HepG2 (cell line): Measurements from ENCODE around the gene PADI1.

Source experiments
- ARID2 ChIP-seq: sonication (generic); formaldehyde crosslinking; IDR thresholded peaks from 2 replicates; pipeline ENCODE4 v1.8.1; 2022; ENCODE audit warnings: mild to moderate bottlenecking, missing genetic modification reagents, borderline replicate concordance
- CHD2 ChIP-seq: IDR thresholded peaks from 2 replicates; pipeline ENCODE4 v1.6.1; 2011; ENCODE audit warnings: low read depth, low read length, improper control_type of control experiment
- CHD4 ChIP-seq: fragments of 200-600 bp; sonication (generic); IDR thresholded peaks from 2 replicates; pipeline ENCODE4 v1.7.0; 2017; ENCODE audit warnings: mild to moderate bottlenecking, low read length, borderline replicate concordance
- POLR2A ChIP-seq, 2 experiments: IDR thresholded peaks; 2 replicates each; pipeline ENCODE4 v1.6.1; 2011; ENCODE audit warnings: low read depth in 2 of 2, low read length in 2 of 2, mild to moderate bottlenecking in 1 of 2, moderate library complexity in 1 of 2; ENCODE audit not compliant: insufficient read depth in 1 of 2
- SRSF9 ChIP-seq: fragments of 200-400 bp; formaldehyde crosslinking; IDR thresholded peaks from 2 replicates; pipeline ENCODE4 v1.6.1; 2018; ENCODE audit warnings: borderline replicate concordance, mild to moderate bottlenecking, low read depth, low read length; ENCODE audit not compliant: insufficient read depth, poor library complexity, severe bottlenecking
- ZFP1 ChIP-seq: IDR thresholded peaks from 2 replicates; pipeline ENCODE4 v1.6.1; 2016
- ZNF253 ChIP-seq: sonication (generic); formaldehyde crosslinking; IDR thresholded peaks from 2 replicates; pipeline ENCODE4 v1.8.0; 2022; ENCODE audit warnings: mild to moderate bottlenecking, missing genetic modification reagents, borderline replicate concordance
- TF ChIP-seq, protein P1 (sequence below): sonication (generic); formaldehyde crosslinking; IDR thresholded peaks from 2 replicates; pipeline ENCODE4 v1.5.0; 2020; ENCODE audit warnings: missing genetic modification reagents, mild to moderate bottlenecking, borderline replicate concordance
- TF ChIP-seq, protein P2 (sequence below): sonication (generic); formaldehyde crosslinking; IDR thresholded peaks from 2 replicates; pipeline ENCODE4 v1.5.0; 2020; ENCODE audit warnings: mild to moderate bottlenecking, missing genetic modification reagents, moderate library complexity
- TF ChIP-seq, protein P3 (sequence below): sonication (generic); formaldehyde crosslinking; IDR thresholded peaks from 2 replicates; pipeline ENCODE4 v1.8.0; 2022; ENCODE audit warnings: mild to moderate bottlenecking, missing genetic modification reagents
- TF ChIP-seq, protein P4 (sequence below): sonication (generic); formaldehyde crosslinking; IDR thresholded peaks from 2 replicates; pipeline ENCODE4; 2020; ENCODE audit warnings: missing genetic modification reagents, mild to moderate bottlenecking, borderline replicate concordance

DNA sequence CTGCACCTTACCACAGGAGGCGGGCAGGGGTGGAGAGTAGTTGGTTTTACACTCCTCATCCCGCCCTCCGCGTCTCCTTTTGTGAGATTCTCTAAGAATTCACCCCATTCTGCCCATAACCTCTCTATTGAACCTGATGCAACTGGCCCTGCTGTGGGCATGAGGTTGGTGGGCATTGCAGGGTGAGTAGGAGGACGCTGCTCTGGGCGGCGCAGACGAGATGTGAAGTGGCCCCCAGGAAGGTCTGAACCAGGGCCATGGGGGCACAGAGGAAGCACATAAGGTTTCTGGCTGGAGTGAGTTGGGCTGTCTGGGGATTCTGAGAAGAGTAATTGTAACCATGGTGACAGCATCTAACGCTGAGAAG is 8.8 kb downstream of the PADI1 start:
- TF ChIP-seq, protein P1, sequence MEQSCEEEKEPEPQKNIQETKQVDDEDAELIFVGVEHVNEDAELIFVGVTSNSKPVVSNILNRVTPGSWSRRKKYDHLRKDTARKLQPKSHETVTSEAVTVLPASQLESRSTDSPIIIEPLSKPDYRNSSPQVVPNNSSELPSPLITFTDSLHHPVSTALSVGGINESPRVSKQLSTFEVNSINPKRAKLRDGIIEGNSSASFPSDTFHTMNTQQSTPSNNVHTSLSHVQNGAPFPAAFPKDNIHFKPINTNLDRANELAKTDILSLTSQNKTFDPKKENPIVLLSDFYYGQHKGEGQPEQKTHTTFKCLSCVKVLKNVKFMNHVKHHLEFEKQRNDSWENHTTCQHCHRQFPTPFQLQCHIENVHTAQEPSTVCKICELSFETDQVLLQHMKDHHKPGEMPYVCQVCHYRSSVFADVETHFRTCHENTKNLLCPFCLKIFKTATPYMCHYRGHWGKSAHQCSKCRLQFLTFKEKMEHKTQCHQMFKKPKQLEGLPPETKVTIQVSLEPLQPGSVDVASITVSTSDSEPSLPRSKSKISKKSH (CRISPR knock-in tag), result no peak
- no peak for TF ChIP-seq CHD2
- TF ChIP-seq CHD4, result no peak
- TF ChIP-seq, protein P2, sequence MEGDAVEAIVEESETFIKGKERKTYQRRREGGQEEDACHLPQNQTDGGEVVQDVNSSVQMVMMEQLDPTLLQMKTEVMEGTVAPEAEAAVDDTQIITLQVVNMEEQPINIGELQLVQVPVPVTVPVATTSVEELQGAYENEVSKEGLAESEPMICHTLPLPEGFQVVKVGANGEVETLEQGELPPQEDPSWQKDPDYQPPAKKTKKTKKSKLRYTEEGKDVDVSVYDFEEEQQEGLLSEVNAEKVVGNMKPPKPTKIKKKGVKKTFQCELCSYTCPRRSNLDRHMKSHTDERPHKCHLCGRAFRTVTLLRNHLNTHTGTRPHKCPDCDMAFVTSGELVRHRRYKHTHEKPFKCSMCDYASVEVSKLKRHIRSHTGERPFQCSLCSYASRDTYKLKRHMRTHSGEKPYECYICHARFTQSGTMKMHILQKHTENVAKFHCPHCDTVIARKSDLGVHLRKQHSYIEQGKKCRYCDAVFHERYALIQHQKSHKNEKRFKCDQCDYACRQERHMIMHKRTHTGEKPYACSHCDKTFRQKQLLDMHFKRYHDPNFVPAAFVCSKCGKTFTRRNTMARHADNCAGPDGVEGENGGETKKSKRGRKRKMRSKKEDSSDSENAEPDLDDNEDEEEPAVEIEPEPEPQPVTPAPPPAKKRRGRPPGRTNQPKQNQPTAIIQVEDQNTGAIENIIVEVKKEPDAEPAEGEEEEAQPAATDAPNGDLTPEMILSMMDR (CRISPR knock-in tag), result no peak
- no peak for TF ChIP-seq ZFP1 (CRISPR knock-in tag)
- TF ChIP-seq POLR2A (IDR thresholded peaks at IDR 0.05; ENCODE audit: insufficient read depth in 1 of 2, low read depth in 2 of 2, low read length in 2 of 2), result no peak
- TF ChIP-seq, protein P3, sequence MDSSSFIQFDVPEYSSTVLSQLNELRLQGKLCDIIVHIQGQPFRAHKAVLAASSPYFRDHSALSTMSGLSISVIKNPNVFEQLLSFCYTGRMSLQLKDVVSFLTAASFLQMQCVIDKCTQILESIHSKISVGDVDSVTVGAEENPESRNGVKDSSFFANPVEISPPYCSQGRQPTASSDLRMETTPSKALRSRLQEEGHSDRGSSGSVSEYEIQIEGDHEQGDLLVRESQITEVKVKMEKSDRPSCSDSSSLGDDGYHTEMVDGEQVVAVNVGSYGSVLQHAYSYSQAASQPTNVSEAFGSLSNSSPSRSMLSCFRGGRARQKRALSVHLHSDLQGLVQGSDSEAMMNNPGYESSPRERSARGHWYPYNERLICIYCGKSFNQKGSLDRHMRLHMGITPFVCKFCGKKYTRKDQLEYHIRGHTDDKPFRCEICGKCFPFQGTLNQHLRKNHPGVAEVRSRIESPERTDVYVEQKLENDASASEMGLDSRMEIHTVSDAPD (CRISPR knock-in tag), result no peak
- no peak for TF ChIP-seq ZNF253 (CRISPR knock-in tag)
- TF ChIP-seq SRSF9, result no peak
- TF ChIP-seq, protein P4, sequence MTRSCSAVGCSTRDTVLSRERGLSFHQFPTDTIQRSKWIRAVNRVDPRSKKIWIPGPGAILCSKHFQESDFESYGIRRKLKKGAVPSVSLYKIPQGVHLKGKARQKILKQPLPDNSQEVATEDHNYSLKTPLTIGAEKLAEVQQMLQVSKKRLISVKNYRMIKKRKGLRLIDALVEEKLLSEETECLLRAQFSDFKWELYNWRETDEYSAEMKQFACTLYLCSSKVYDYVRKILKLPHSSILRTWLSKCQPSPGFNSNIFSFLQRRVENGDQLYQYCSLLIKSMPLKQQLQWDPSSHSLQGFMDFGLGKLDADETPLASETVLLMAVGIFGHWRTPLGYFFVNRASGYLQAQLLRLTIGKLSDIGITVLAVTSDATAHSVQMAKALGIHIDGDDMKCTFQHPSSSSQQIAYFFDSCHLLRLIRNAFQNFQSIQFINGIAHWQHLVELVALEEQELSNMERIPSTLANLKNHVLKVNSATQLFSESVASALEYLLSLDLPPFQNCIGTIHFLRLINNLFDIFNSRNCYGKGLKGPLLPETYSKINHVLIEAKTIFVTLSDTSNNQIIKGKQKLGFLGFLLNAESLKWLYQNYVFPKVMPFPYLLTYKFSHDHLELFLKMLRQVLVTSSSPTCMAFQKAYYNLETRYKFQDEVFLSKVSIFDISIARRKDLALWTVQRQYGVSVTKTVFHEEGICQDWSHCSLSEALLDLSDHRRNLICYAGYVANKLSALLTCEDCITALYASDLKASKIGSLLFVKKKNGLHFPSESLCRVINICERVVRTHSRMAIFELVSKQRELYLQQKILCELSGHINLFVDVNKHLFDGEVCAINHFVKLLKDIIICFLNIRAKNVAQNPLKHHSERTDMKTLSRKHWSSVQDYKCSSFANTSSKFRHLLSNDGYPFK (CRISPR knock-in tag), result no peak
- no peak for TF ChIP-seq ARID2 (CRISPR knock-in tag)
